IMR-90 (cell line): ENCODE measurements around the gene SPOCK3. TPM values are rescaled to one million over a fixed set of nuclear protein-coding genes. Genes with fewer than 3 reads are reported as not detected.

Source experiments
- ATAC-seq: fragments of 200-7000 bp; cut with Tn5 transposase; 2 replicates; pipeline ENCODE4 v1.9.1; 2020; ENCODE audit warnings: low read depth, mild to moderate bottlenecking, moderate library complexity
- BruUV-seq: library from RNA; stranded (reverse); fragments of 400-500 nt; replicated peaks from 2 replicates; lab custom pipeline; 2021; lab: Mats Ljungman, UMichigan
- CTCF ChIA-PET: fragments of 300-600 bp; formaldehyde crosslinking; extraction: SDS; loops from one replicate; lab custom pipeline; 2021; ENCODE audit warnings: antibody characterized with exemption; lab: Yijun Ruan, JAX
- POLR2A ChIA-PET: fragments of 300-600 bp; sonication (Branson Sonifier 250); formaldehyde crosslinking; loops from one replicate; lab custom pipeline; 2022; ENCODE audit warnings: antibody characterized with exemption; ENCODE audit not compliant: unreplicated experiment; lab: Charles Lee
- DNase-seq: peaks from one replicate; pipeline ENCODE4 v3.0.0; 2013
- H2AFZ ChIP-seq: replicated peaks from 2 replicates; pipeline ENCODE3; 2013; ENCODE audit warnings: low read length, mild to moderate bottlenecking; ENCODE audit not compliant: poor library complexity
- H2AK5ac ChIP-seq: 2 replicates; pipeline ENCODE4 v1.6.1; 2013; ENCODE audit warnings: low read depth, low read length, inconsistent platforms
- H2AK9ac ChIP-seq: replicated peaks from 2 replicates; pipeline ENCODE3; 2013; ENCODE audit warnings: mild to moderate bottlenecking, low read depth, low read length, moderate library complexity; ENCODE audit not compliant: poor library complexity
- H2BK120ac ChIP-seq: 2 replicates; pipeline ENCODE4 v1.6.1; 2013; ENCODE audit warnings: low read depth, low read length, inconsistent platforms
- H2BK15ac ChIP-seq: 3 replicates; pipeline ENCODE4 v1.6.1; 2013; ENCODE audit warnings: low read depth, low read length, inconsistent platforms
- H2BK20ac ChIP-seq: 2 replicates; pipeline ENCODE4 v1.6.1; 2013; ENCODE audit warnings: low read depth, mild to moderate bottlenecking, inconsistent platforms, low read length, moderate library complexity
- H2BK5ac ChIP-seq: 2 replicates; pipeline ENCODE4 v1.6.1; 2013; ENCODE audit warnings: mild to moderate bottlenecking, low read depth, low read length, inconsistent platforms; ENCODE audit not compliant: poor library complexity, severe bottlenecking
- H3K14ac ChIP-seq: replicated peaks from 2 replicates; pipeline ENCODE4 v1.6.1; 2013; ENCODE audit warnings: low read depth, low read length, inconsistent platforms
- H3K18ac ChIP-seq: 2 replicates; pipeline ENCODE4 v1.6.1; 2013; ENCODE audit warnings: low read depth, low read length, control low read depth
- H3K23ac ChIP-seq: 2 replicates; pipeline ENCODE4 v1.6.1; 2013; ENCODE audit warnings: low read depth, low read length, inconsistent platforms
- H3K27ac ChIP-seq: 2 replicates; pipeline ENCODE4 v1.5.1; 2013; ENCODE audit warnings: mild to moderate bottlenecking, control low read depth, low read length; ENCODE audit not compliant: insufficient read depth
- H3K27me3 ChIP-seq: 2 replicates; pipeline ENCODE4 v1.6.1; 2013; ENCODE audit warnings: low read length; ENCODE audit not compliant: control insufficient read depth, insufficient read depth
- H3K36me3 ChIP-seq: 2 replicates; pipeline ENCODE4 v1.6.1; 2013; ENCODE audit warnings: low read length, mixed read lengths; ENCODE audit not compliant: control insufficient read depth, insufficient read depth
- H3K4ac ChIP-seq: 2 replicates; pipeline ENCODE4 v1.6.1; 2013; ENCODE audit warnings: low read depth, low read length, inconsistent platforms
- H3K4me1 ChIP-seq: 2 replicates; pipeline ENCODE4 v1.6.1; 2013; ENCODE audit warnings: low read length, mixed read lengths; ENCODE audit not compliant: control insufficient read depth, insufficient read depth
- H3K4me2 ChIP-seq: 2 replicates; pipeline ENCODE4 v1.6.1; 2013; ENCODE audit warnings: low read depth, mild to moderate bottlenecking, control low read depth, low read length, moderate library complexity
- H3K4me3 ChIP-seq: 2 replicates; pipeline ENCODE4 v1.5.1; 2013; ENCODE audit warnings: low read depth, mild to moderate bottlenecking, control low read depth, low read length, moderate library complexity; ENCODE audit not compliant: insufficient read depth
- H3K56ac ChIP-seq: 2 replicates; pipeline ENCODE4 v1.6.1; 2013; ENCODE audit warnings: low read length, inconsistent platforms; ENCODE audit not compliant: insufficient read depth; ENCODE audit errors: extremely low read depth
- H3K79me1 ChIP-seq, 2 experiments: 2 replicates each; pipeline ENCODE4 v1.6.1; 2013; ENCODE audit warnings: low read length in 2 of 2, inconsistent platforms in 1 of 2, low read depth in 1 of 2
- H3K9ac ChIP-seq: 2 replicates; pipeline ENCODE4 v1.6.1; 2013; ENCODE audit warnings: low read depth, low read length, control low read depth
- H3K9me1 ChIP-seq: 2 replicates; pipeline ENCODE4 v1.6.1; 2013; ENCODE audit warnings: low read length, inconsistent platforms; ENCODE audit not compliant: insufficient read depth
- H3K9me3 ChIP-seq: 2 replicates; pipeline ENCODE4 v1.6.1; 2013; ENCODE audit warnings: low read length; ENCODE audit not compliant: control insufficient read depth, insufficient read depth
- H4K20me1 ChIP-seq: 2 replicates; pipeline ENCODE4 v1.6.1; 2013; ENCODE audit warnings: low read length, inconsistent platforms; ENCODE audit not compliant: insufficient read depth
- H4K5ac ChIP-seq: 2 replicates; pipeline ENCODE4 v1.6.1; 2013; ENCODE audit warnings: mild to moderate bottlenecking, low read depth, low read length, control low read depth
- H4K8ac ChIP-seq, 2 experiments: 2 replicates each; pipeline ENCODE4 v1.6.1; 2013; ENCODE audit warnings: low read depth in 2 of 2, low read length in 2 of 2, control low read depth in 1 of 2, inconsistent platforms in 1 of 2
- H4K91ac ChIP-seq: 2 replicates; pipeline ENCODE4 v1.6.1; 2013; ENCODE audit warnings: low read depth, low read length, inconsistent platforms; ENCODE audit not compliant: insufficient read depth
- CHD1 ChIP-seq: IDR thresholded peaks from 2 replicates; pipeline ENCODE4 v1.6.1; 2012; ENCODE audit warnings: low read depth, low read length, improper control_type of control experiment
- MAZ ChIP-seq: IDR thresholded peaks from 2 replicates; pipeline ENCODE4 v1.6.1; 2012; ENCODE audit warnings: low read depth, mild to moderate bottlenecking, low read length, improper control_type of control experiment, moderate library complexity, borderline replicate concordance
- SMC3 ChIP-seq: fragments of 150-350 bp; IDR thresholded peaks from 2 replicates; pipeline ENCODE4 v1.6.1; 2016; ENCODE audit warnings: low read depth, mild to moderate bottlenecking, antibody characterized with exemption, low read length, moderate library complexity
- USF2 ChIP-seq: fragments of 150-350 bp; IDR thresholded peaks from 2 replicates; pipeline ENCODE4 v1.6.1; 2017; ENCODE audit warnings: mild to moderate bottlenecking, antibody characterized with exemption, low read length, low read depth
- WGBS, 2 experiments: methylation state at CpG; one replicate each; pipeline versions ENCODE4 v1.1.5 to v1.1.7; 2013; ENCODE audit warnings: missing lambda C conversion rate in 2 of 2; ENCODE audit not compliant: insufficient read length in 1 of 2; ENCODE audit errors: extremely low coverage in 2 of 2; 5-methylcytosine and 5-hydroxymethylcytosine counted together
- dilution Hi-C: fragments of 300-500 bp; cut with HindIII; formaldehyde crosslinking; loops from one replicate; pipeline ENCODE4 v1.14.3; 2018; ENCODE audit warnings: low sequenced_read_pairs; ENCODE audit not compliant: unreplicated experiment
- in situ Hi-C: fragments of 300-500 bp; cut with MboI; formaldehyde crosslinking; loops from 3 replicates; pipeline ENCODE4 v1.14.3; 2019; ENCODE audit warnings: low sequenced_read_pairs, inconsistent platforms, mixed read lengths
- intact Hi-C: fragments of 100-400 bp; cut with micrococcal nuclease; formaldehyde crosslinking; loops from 2 replicates; pipeline ENCODE4 v1.10.0; 2022
- polyA plus RNA-seq, 3 experiments: library from polyadenylated mRNA; depleted of rRNA; stranded (reverse); fragments of >200 nt; gene quantifications; 2 replicates each; pipeline ENCODE4 v1.2.3, GENCODE V29; 2012; ENCODE audit warnings: low replicate concordance in 1 of 3
- total RNA-seq: library from RNA; depleted of rRNA; stranded (reverse); fragments of >200 nt; gene quantifications from 2 replicates; pipeline ENCODE4 v1.2.3, GENCODE V29; 2012

Gene SPOCK3
- total and polyA plus RNA-seq, 2 of the 4 experiments (the other 2 are of a cell fraction): not detected

DNA sequence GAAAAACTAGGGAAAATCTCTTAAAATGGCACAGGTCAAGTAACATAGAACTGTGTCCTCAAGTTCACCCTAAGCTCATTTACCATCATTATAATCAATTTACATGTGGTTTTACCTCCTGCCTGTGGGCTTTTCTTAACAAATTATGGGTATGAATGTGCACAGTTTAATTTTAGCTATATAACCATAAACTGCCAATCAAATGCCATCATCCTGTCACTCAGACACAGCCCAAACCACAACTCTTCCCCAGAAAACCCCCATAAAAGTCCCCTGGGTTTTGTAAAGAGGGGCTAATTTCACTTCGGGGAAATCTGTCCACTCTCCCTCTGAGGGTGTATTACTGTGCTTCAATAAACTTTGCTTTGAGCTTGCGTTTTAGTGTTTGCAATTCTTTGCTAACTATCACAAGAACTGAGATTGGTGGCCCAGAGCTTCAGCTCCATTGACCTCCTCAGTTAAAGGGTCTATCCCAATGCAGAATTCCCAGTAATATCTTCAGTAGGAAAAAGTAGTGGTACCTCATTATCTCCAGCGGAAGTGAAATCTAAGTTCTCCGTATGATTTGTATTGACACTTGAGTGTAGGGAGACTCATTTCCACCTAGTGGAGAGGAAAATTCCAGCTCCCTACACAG, 394.6 kb downstream of the SPOCK3 start:
- no peak overlapping the region for H3K18ac ChIP-seq
- no peak for TF ChIP-seq USF2
- TF ChIP-seq CHD1: no peak
- no peak for TF ChIP-seq MAZ
- no peak for TF ChIP-seq SMC3
- H4K5ac ChIP-seq: no peak overlapping the region
- no peaks in the 10 kb centered on the region for H4K20me1 ChIP-seq
- no peak overlapping the region for H3K4me2 ChIP-seq
- no peak overlapping the region for H3K4ac ChIP-seq
- H2AFZ ChIP-seq: no peak overlapping the region
- no peak overlapping the region for H2BK120ac ChIP-seq
- no peak overlapping the region for H2BK5ac ChIP-seq
- dilution Hi-C loops (no loop called here), in situ Hi-C loops (no loop called here), intact Hi-C loops (no loop called here)
- no peak overlapping the region for H3K14ac ChIP-seq
- POLR2A ChIA-PET: no interaction called here
- no peak overlapping the region for H2AK5ac ChIP-seq
- CTCF ChIA-PET: no interaction called here
- H3K36me3 ChIP-seq: no peaks in the 10 kb centered on the region
- DNase-seq (no peak), ATAC-seq (no peak)
- H4K8ac ChIP-seq: no peak overlapping the region
- no peak overlapping the region for H3K23ac ChIP-seq
- no peak overlapping the region for H3K27ac ChIP-seq
- H3K9me1 ChIP-seq: no peaks in the 10 kb centered on the region
- H3K4me1 ChIP-seq: no peaks in the 10 kb centered on the region
- H3K9me3 ChIP-seq: peaks cover 11% of the 10 kb centered on the region
- no peak overlapping the region for H4K91ac ChIP-seq
- no peak overlapping the region for H2AK9ac ChIP-seq
- no peak overlapping the region for H2BK15ac ChIP-seq
- H3K56ac ChIP-seq: no peak overlapping the region
- BruUV-seq: no TSS peak
- H3K4me3 ChIP-seq: no peak overlapping the region
- no peaks in the 10 kb centered on the region for H3K79me1 ChIP-seq
- H2BK20ac ChIP-seq: no peak overlapping the region
- no peaks in the 10 kb centered on the region for H3K27me3 ChIP-seq
- no peak overlapping the region for H3K9ac ChIP-seq
- no CpG with 5 or more reads among the region's 4 CpGs for WGBS, 2 experiments
